Measurements from ENCODE around the gene PBRM1.
"Not testable (repeated sequence)": the region's sequence is repeated elsewhere in the genome, so short reads cannot be mapped to it uniquely, and the experiment has no call there.

PBRM1 gene

DNA sequence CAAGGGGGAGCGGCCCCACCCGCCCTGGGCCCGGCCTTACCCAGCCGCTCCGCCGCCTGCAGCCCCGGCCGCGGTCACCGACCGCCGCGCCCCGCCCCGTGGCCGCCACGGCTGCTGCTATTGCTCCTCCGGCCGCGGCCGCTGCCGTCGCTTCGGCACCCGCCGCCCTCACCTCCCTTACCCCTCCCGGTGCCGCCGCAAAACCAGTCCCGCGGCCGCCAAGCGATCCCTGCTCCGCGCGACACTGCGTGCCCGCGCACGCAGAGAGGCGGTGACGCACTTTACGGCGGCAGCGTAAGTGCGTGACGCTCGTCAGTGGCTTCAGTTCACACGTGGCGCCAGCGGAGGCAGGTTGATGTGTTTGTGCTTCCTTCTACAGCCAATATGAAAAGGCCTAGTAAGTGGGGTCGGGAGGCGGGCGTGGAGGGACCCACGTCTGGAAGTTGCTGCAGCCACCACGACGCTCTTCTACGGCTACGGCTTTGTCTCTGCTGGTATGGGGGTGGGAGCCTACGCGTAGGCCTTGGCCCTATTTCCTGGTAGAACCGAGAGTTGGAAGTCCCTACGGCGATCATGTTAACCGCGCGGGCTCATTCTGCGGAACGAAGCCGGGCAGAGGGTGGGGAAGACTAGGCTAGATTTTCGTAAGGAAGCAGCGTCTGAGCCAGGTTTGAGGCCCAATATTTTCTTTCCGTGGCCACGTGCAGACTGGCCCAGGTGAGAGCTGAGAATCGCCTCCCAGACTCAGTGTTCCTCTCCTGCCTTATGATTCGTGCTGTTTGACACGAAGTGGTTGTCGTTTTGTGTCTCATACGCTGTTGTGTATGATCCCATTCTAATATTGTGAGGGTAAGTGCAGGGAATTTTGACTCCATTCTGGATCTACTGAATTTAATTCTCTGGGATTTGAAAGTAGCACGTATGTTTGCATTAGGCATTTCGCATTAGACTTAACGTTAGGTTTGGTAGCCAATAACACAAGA is at the start of gene PBRM1, which contains the start of gene GNL3:
Gene PBRM1, minus strand, starts transcription at position 205 of the 983 bp plus-strand sequence.
Gene GNL3, plus strand, starts transcription at position 324 of the 983 bp plus-strand sequence. Its CDS starts 61 bp downstream, at position 385.
- DNase-seq = peak; percentile 96

DNA sequence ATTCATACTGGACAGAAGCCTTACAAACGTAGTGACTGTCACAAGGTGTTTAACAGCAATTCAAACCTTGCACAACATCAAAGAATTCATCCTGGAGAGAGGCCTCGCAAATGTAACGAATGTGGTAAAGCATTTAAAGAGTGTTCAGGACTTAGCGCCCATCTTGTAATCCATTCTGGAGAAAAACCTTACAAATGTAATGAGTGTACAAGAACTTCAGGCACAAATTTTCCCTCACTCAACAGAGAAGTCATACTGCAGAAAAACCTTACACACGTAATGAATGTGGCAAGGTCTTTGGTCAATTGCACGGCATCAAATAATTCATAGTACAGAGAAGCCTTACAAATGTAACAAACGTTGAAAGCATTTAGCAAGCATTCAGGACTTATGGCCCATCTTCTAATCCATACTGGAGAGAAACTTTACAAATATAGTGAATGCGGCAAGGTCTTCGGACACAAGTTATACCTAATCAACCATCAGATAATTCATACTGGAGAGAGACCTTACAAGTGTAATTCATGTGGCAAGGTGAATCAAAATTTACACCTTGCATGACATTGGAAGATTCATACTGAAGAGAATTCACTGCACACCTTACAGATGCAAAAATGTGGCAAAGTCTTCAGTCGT is 47.7 kb upstream of the PBRM1 start:
- no peak for DNase-seq

DNA sequence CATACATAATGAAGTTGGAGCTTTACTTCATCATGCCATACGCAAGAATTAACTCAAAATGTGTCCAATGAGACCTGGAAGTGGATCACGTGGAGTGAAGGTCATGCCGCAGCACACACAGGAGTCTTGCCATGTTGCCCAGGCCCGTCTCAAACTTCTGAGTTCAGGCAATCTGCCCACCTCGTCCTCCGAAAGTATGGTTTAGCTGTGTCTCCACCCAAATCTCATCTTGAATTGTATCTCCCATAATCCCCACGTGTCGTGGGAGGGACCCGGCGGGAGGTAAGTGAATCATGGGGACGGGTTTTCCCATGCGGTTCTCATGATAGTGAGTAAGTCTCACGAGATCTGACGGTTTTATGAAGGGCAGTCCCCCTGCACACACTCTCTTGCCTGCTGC is 45.9 kb upstream of the PBRM1 start:
- no peak for DNase-seq

DNA sequence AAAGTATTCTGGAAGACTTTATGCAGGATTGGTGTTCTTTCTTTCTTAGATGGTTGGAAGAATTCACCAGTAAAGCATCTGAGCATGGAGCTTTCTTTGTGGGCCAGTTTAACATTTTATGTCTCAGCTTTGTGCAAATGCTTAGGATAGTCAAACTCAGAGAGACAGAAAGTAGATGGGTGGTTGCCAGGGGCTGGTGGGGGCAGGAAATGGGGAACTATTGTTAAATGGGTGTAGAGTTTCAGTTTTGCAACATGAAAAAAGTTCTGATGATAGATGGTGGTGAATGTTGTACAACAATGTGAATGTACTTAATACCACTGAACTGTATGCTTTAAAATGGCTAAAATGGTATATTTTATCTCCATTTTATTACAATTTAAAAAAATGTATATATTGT is 45.0 kb upstream of the PBRM1 start:
- DNase-seq = no peak

DNA sequence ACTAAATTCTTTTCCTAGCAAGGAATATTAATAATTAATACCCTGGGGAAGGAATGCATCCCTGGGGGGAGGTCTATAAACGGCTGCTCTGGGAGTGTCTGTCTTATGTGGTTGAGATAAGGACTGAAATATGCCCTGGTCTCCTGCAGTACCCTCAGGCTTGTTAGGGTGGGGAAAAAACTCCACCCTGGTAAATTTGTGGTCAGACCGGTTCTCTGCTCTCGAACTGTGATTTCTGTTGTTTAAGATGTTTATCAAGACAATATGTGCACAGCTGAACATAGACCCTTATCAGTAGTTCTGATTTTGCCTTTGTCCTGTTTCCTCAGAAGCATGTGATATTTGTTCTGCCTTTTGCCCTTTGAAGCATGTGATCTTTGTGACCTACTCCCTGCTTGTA is 43.0 kb upstream of the PBRM1 start:
- DNase-seq = not testable (repeated sequence)

DNA sequence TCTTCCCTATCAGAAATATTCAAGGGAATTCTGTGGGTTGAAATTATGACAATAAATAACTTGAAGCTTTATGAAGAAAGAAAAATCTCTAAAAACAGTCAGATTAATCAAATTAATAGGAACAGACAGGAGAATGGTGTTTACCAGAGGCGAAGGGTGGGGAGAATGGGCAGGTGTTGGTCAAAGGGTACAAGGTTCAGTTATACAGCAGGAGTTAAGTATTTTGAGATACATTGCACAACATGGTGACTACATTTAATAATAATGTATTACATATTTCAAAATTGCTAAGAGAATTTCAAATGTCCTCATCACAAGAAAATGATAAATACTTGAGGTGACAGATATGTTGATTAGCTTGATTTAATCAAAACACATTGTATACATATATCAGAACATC is 38.8 kb upstream of the PBRM1 start:
- DNase-seq = no peak

DNA sequence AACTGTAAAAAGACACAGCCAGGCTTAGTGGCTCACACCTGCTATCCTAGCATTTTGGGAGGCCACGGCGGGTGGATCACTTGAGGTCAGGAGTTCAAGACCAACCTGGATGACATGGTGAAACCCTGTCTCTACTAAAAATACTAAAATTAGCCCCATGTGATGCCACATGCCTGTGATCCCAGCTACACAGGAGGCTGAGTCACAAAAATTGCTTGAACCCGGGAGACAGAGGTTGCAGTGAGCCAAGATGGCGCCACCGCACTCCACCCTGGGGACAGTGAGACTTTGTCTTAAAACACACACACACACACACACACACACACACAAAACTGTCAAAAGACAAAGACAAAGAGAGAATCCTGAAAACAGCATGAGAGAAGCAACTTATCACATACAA is 38.2 kb upstream of the PBRM1 start:
- no peak for DNase-seq

DNA sequence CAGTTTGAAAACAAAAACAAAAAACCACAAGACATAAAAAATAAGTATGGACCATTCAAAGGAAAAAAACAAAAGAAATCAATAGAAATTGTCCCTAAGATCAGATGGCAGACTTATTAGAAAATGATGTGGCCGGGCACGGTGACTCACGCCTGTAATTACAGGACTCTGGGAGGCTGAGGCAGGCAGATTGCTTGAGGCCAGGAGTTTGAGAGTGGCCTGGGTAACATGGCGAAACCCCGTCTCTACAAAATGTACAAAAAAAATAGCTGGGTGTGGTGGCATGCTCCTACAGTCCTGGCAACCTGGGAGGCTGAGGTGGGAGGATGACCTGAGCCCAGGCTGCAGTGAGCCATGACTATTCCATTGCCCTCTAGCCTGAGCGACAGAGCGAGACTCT is 36.8 kb upstream of the PBRM1 start:
- no peak for DNase-seq

DNA sequence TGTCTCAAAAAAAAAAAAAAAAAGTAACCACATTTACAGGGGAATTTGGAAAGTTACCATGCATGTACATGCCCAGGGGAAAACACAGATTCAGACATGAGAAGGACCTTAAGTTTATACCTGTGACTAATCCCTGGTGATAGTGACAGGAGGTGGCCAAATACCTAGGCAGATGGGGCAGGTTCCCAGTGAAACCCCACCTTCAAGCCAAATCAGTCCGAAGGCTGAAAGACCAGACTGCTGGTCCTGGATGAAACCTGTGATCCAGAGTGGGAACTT is 36.0 kb upstream of the PBRM1 start:
- no peak for DNase-seq

DNA sequence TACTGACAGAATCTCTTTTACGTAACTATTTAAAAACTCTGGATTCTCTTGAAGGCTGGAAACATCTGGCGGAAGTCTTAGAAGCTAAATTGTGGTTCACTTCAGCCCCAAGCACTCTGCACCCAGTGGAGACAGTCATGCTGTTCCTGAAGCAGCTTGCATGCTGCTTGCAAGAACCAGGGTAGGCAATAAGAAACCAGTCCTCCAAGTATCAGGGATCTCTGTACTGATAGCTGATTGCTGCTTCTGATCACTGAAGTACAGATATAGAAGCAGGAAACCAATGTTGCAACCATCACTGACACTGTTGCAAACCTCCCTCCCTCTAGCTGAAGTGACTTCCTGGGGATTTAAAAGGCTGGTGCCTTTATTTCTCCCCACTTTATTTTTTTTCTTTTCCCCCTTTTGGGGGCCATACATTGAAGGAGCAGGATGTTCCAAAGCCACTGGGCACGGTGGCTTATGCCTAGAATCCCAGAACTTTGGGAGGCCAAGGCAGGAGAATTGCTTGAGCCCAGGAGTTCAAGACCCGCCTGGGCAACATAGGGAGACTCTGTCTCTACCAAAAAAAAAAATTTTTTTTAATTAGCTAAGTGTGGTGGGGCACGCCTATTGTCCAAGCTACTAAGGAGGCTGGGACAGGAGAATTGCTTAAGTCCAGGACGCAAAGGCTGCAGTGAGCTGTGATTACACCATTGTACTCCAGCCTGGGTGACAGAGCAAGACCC is 35.5 kb upstream of the PBRM1 start:
- peak; percentile 79 for DNase-seq

DNA sequence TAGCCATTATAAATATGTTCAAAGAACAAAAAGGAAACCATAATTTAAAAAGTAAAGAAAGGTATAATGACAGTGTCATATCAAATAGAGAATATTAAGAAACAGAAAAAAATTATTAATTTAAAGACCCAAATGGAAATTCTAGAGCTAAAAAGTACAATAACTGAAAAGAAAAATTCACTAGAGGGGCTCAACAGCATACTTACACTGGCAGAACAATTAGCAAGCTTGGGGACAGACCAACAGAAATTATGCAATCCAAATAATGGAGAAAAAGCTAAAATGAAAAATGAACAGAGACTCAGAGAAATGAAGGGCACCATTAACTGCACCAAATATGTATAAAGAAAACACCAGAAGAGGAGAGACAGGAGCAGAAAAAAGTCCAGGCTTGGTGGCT is 33.9 kb upstream of the PBRM1 start:
- DNase-seq = no peak

DNA sequence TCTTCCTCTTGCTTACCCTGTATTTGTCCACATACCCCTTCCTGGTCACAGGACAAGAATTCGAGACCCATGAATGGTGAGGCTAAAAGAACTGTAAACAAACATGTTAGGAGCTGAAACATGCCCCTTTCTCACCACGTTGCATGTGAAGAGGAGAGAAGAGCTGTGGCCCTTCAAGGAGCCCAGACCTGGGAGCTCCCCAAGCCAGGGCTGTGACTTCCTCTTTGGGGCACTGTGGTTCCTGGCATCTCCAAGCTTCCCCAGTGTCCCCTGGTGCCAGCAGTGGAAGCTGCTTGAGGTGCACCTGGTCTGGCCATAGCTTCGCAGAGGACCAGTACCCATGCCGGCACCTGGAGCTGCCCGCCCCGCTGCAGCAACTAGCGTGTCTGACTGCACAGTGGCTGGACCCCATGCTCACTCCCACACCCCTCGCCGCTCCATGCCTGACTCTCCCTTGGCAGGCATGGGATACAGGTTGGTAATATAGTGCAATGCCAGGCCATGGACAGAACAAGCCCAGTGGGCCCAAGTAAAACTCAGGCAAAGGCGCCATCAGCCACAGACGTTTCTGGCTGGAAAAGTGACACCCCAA is 30.1 kb upstream of the PBRM1 start:
- no peak for DNase-seq

DNA sequence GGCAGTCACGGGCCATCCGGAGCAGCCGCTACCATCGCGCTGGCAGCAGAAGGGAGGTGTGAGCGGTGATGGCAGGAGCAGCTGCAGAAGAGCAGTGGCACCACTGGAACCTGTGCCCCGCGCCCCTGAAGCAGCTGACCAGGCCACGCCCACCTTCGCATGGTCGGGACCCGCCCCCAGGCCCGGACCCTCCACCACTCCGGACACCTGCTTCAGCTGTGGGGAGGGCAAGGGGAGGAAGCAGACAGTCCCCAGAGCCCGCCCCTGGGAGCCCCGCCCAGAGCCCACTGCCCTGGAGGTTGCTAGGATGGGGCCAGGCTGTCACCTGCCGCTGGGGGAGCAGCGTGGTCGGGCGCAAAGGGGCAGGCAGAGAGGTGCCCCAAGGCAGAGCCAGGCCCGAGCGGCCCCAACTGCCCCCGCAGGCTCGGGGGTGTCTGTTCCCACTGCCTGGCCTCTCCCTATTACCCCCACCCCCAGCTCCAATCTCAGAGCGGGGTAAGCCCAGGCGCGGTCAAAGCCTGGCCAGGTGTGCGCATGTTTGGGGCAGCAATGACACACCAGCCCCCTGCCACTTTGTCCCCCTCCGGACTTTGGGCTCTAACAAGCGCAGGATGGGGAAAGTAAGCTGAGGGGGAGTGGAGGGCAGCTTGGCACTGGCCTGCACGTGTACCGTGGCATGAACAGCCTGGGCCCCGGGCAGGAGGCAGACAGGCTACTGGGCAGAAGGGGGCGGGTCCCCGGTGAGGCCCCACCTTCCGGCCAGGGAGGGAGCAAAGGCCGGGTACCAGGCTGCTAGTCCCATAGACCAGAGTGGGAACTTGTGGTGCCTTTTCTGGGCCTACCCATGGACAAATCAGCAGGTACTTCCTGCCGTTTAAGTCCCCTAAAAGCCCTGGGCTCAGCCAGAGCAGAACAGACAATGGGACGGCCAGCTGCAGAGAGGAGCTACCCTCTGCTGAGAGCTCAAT is 28.9 kb upstream of the PBRM1 start:
- DNase-seq = no peak

DNA sequence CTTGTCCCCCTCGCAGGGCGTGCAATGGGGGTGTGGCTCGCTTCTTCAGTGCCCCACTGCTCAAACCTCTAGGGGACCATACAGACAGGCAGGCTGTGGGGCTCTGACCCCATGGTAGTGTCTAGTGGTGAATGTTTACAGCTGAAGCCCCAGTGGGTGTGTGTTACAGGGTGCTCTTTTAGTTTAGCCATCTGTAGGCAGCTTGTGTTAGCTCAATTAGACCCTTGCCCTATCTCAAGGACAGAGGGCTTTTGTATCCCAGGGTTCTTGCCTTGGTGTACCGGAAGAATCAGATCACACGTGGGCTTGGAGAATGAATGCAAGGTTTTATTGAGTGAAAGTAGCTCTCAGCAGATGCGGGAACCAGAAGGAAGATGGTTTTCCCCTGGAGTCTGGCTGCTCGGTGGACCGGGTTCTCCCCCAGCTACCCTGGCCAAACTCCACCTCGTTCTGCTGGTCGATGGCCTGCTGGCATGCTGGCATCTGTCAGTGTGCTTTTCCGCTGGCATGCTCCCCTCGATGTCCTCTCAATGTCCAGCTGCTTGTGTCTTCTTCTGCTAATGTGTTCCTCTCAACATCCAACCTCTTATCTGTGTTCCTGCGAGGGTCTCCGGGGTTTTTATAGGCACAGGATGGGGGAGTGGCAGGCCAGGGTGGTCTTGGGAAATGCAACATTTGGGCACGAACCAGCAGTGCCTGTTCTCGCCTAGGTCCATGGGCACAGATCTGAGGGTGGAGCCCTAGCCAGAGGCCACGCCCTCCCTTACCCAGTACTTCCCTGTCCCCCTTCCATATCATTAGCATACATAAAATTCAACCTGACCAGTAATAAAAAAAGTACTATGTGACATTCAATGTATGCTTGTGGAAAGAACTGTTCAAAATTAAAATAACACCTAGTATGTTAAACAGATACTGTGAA is 26.8 kb upstream of the PBRM1 start:
- no peak for DNase-seq

DNA sequence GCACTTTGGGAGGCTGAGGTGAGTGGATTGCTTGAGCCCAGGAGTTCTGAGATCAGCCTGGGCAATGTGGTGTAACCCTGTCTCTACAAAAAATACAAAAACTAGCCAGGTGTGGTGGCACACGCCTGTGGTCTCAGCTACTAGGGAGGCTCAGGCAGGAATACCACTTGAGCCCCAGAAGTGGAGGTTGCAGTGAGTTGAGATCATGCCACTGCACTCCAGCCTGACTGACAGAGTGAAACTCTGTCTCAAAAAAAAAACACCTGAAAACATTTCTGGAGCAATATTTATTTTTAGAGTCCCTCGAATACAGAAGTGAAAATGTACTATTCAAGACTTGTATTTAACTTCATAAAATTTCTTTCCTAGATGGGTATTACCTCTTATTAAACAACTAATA is 24.8 kb upstream of the PBRM1 start:
- DNase-seq = no peak

DNA sequence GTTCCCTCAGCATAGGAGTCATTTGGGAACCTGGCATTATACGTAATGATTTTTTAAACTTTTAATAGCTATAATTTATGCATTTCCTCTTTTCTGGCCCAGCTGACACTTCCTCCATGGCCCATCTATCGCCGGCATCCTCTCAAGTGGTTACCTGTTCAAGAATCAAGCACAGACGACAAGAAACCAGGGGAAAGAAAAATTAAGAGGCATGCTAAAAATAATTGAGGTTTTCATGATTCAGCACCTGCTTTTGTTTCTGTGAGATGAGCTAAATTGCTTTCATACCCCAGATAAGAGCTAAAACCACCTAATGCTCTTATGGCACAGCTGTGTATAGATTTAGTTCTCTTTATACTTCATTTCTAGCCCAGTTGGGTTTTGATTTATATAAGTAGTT is 21.9 kb upstream of the PBRM1 start:
- no peak for DNase-seq

DNA sequence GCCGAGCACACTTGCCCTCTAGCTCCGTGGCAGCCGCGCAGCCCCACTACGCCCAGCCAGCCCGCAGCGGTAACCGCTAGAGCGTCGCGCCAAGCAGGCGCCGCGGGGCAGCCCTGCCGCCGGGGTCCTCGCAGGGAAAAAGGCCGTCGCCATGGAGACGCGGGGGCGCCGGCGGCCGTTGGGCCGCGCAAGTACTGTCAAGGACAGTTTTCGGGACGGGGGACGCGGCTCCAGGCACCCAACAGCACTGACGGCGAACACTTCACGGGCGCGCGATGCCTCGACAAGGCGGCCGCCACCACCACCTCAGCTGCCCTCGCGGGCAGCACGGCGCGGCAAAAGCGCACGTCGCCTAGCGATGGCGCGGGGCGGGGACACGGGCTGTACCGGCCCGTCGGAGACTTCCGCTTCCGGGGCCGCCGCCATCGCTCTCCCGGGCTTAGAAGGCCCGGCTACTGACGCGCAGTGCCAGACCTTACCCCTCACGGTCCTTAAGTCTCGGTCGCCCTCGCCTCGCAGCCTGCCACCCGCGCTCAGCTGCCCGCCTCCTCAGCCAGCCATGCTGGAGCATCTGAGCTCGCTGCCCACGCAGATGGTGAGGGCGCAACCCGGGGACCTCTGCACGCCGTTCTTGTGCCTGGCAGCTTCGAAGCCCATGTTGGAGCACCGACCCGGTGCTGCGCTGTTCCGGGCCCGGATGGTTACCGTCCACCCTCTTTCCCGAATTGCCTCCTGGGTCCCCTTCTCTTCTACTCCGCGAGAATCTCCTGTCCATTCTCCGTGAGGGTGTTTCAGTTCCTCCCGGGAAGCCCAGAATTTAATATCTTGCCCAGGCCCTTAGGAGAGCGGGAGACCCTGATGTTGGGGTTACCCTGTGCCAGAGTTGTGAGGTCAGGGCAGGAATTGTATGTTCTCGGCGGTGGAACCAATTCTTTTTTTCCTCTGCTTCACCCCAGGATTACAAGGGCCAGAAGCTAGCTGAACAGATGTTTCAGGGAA is 20.3 kb upstream of the PBRM1 start, which contains the start of the genes GLT8D1 and SPCS1:
Gene GLT8D1, minus strand, starts transcription at position 104 of the 999 bp plus-strand sequence. CDS start 5,331 bp downstream, outside the sequence.
Gene SPCS1, plus strand, starts transcription at position 419 of the 999 bp plus-strand sequence. Its CDS starts 141 bp downstream, at position 560.
- DNase-seq = peak; percentile 95

DNA sequence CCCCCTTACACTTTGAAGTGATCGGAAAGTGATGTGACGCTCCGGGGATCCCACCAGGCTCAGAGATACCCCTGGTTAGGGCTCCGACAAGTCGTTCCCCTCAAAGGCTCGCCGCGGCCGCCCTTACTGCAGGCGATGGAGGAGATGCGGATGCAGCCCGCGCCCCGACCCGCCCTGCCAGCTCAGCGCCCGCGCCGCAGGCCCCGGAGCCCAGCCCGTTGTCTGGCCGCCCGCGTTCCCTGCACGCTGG is 19.6 kb upstream of the PBRM1 start:
- no peak for DNase-seq

DNA sequence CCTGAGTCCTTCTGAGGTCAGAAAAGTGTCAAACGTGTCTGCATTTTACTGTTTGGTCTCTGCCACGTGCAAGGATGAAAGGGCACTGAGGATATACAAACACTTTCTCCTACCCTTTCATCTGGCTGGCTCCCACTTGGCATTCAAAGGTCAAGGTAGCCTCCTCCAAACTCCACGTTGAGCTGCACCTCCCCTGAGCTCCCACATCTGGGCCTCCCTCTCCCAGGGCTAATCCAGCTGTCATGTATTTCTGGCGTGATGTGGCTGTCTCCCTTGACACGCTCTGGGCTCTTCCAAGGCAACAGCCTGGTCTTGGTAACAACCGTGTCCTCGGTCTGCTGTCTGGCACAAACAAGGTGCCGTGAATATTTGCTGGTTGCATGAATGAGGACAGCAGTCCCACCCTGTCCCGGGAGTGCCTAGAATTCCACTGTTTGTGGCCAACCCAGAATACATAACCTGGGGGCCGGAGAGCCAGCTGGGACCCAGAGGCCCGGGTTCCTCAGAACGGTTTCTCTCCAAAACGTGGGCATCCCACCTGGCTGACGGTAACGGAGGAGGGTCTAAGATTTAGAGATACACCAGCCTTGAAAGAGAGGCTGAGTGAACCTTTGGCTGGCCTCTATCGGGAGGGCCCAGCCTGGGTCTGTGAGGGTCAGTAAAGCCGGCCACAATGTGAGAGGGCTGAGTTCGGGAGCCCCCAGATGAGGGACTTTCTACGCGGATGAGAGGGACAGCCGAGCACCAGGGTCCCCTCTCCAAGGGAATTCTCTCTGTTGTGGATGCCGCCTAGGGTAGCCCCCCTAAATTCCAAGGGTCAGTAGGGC is 19.1 kb upstream of the PBRM1 start:
- peak; percentile 46 for DNase-seq
